Measurements from ENCODE around the gene NODAL.
"Not testable (repeated sequence)": the region's sequence is repeated elsewhere in the genome, so short reads cannot be mapped to it uniquely, and the experiment has no call there.

The NODAL gene

GRCh38 chr10:70441161-70441894, at the start of gene NODAL:
Gene NODAL, minus strand, starts transcription at chr10:70441681. Its CDS starts 14 bp downstream, at chr10:70441667.
- DNase-seq: no peak

- DNase-seq: no peak
Measured at GRCh38 chr10:70490142-70490541, 48.7 kb upstream of the NODAL start.

GRCh38 chr10:70487824-70488223, 46.3 kb upstream of the NODAL start:
- no peak for DNase-seq

GRCh38 chr10:70483872-70484271, 42.4 kb upstream of the NODAL start:
- not testable (repeated sequence) for DNase-seq

- no peak for DNase-seq
Measured at GRCh38 chr10:70482982-70483760, 41.7 kb upstream of the NODAL start.

- no peak for DNase-seq
Measured at GRCh38 chr10:70481831-70482530, 40.5 kb upstream of the NODAL start.

GRCh38 chr10:70481105-70481504, 39.6 kb upstream of the NODAL start:
- no peak for DNase-seq

GRCh38 chr10:70480239-70480861, 38.9 kb upstream of the NODAL start:
- no peak for DNase-seq

GRCh38 chr10:70479626-70480238, 38.3 kb upstream of the NODAL start:
- no peak for DNase-seq

- no peak for DNase-seq
Measured at GRCh38 chr10:70479165-70479581, 37.7 kb upstream of the NODAL start.

- DNase-seq: no peak
Measured at GRCh38 chr10:70478191-70479164, 37.0 kb upstream of the NODAL start, which contains the start of gene PALD1. Gene PALD1, plus strand, starts transcription at chr10:70478767. Its CDS starts 47,185 bp downstream, at chr10:70525952.

GRCh38 chr10:70477661-70478162, 36.2 kb upstream of the NODAL start:
- DNase-seq: no peak

GRCh38 chr10:70476249-70477035, 35.0 kb upstream of the NODAL start:
- DNase-seq: no peak

- no peak for DNase-seq
Measured at GRCh38 chr10:70475661-70476060, 34.2 kb upstream of the NODAL start.

- no peak for DNase-seq
Measured at GRCh38 chr10:70474780-70475179, 33.3 kb upstream of the NODAL start.

- DNase-seq: no peak
Measured at GRCh38 chr10:70472799-70473454, 31.4 kb upstream of the NODAL start.

- DNase-seq: no peak
Measured at GRCh38 chr10:70466951-70467350, 25.5 kb upstream of the NODAL start.

- DNase-seq: no peak
Measured at GRCh38 chr10:70465832-70466231, 24.4 kb upstream of the NODAL start.

GRCh38 chr10:70465278-70465677, 23.8 kb upstream of the NODAL start:
- DNase-seq: no peak
